Measurements from ENCODE around the gene IL17B. TPM values are rescaled to one million over a fixed set of nuclear protein-coding genes. Genes with fewer than 3 reads are reported as not detected.

The IL17B gene
- total and polyA plus RNA-seq, 9 of the 15 experiments (the other 6 are each of a cell fraction or from before 2014, with no cell fraction given): 0.28 to 2.6 (median 0.53) TPM; not detected in 2

GRCh38 chr5:149379818-149380374 is 804 bp upstream of the IL17B start:
- no peak overlapping the region for H3K4me3 ChIP-seq
- H3K9me3 ChIP-seq (replicated peaks; ENCODE audit: control insufficient read depth, insufficient read depth, low read depth, low read length): no peaks in the 10 kb centered on the region
- no peak overlapping the region for H2AFZ ChIP-seq (ENCODE audit: low read depth, low read length)
- ChIA-PET CTCF (ENCODE audit: low intra/inter-chr PET ratio) (interaction anchor here (1.0 kb wide), 1 partner anchor 51 kb away, joined by 5 read pairs; no protein-coding TSS in a partner anchor), POLR2A (interaction anchor here (1.2 kb wide), 1 partner anchor 86 kb away, joined by 3 read pairs; no protein-coding TSS in a partner anchor)
- no peak overlapping the region for H3K9ac ChIP-seq (ENCODE audit: insufficient read depth in 1 of 2, low read depth in 2 of 2, low read length in 2 of 2)
- H3K36me3 ChIP-seq (ENCODE audit: control insufficient read depth, insufficient read depth, low read length): no peaks in the 10 kb centered on the region
- H3K9me1 ChIP-seq (ENCODE audit: control insufficient read depth, insufficient read depth, low read length): no peaks in the 10 kb centered on the region
- BruUV-seq (replicated peaks): no TSS peak
- no peaks in the 10 kb centered on the region for H4K20me1 ChIP-seq (replicated peaks; ENCODE audit: control insufficient read depth, insufficient read depth, low read length)
- H3K4me1 ChIP-seq (replicated peaks in 1 of 2; ENCODE audit: control insufficient read depth in 2 of 2, insufficient read depth in 2 of 2, low read length in 2 of 2): peaks cover 0 to 25% of the 10 kb centered on the region in 2 experiments; a peak in 3 of 5 replicates
- no peak overlapping the region for H3K4me2 ChIP-seq (ENCODE audit: insufficient read depth, low read length)
- intact Hi-C loops (cut with micrococcal nuclease) (loop anchor here (5.0 kb wide), 1 partner anchor 237 kb away; no protein-coding TSS in a partner anchor), in situ Hi-C loops (cut with MboI) (no loop called here)
- no peaks in the 10 kb centered on the region for H3K27me3 ChIP-seq (ENCODE audit: control insufficient read depth in 2 of 2, insufficient read depth in 2 of 2, low read length in 2 of 2)
- WGBS (ENCODE audit: insufficient coverage, low coverage, missing lambda C conversion rate): 72% methylated on average over 5 of the region's 5 CpGs
- H3K79me2 ChIP-seq (ENCODE audit: control insufficient read depth, insufficient read depth, low read length): no peaks in the 10 kb centered on the region
- no peak overlapping the region; the same call in 2 of the 3 replicates for H3K27ac ChIP-seq (ENCODE audit: extremely low read depth, low read depth, low read length)
- 0 out of 4 replicates have a peak, but pooled peaks of 1 of the 2 experiments have one; percentile 38 for TF ChIP-seq KDM1A (IDR thresholded peaks at IDR 0.05)
- no peak for TF ChIP-seq TCF3 (CRISPR knock-in tag; IDR thresholded peaks at IDR 0.05)
- TF ChIP-seq RBM25 (IDR thresholded peaks at IDR 0.05; ENCODE audit: low read depth, low read length, severe bottlenecking): peak; percentile 75
- 0 out of 2 replicates have a peak, but pooled peaks have one; percentile 42 for TF ChIP-seq BCOR (IDR thresholded peaks at IDR 0.05)
- TF ChIP-seq ZFP1 (CRISPR knock-in tag; IDR thresholded peaks at IDR 0.05): no peak
- TF ChIP-seq NCOA4 (IDR thresholded peaks at IDR 0.05; ENCODE audit: partially characterized antibody): no peak
- ATAC-seq (no peak), DNase-seq (ENCODE audit: extremely low read depth in 1 of 4, low spot score in 3 of 4) (no peak), FAIRE-seq (no peak)

All from K562 (cell line).